ENCODE measurements around the gene ATP6V0C. TPM values are rescaled to one million over a fixed set of nuclear protein-coding genes. Genes with fewer than 3 reads are reported as not detected.

ATP6V0C gene
- polyA plus RNA-seq, 1 donor (not counting 4 experiments of a cell fraction or from before 2014, with no cell fraction given), result 11.4 TPM

- H3K27ac ChIP-seq (ENCODE audit: control insufficient read depth, insufficient read depth, low read length), result no peak overlapping the region
- H3K79me2 ChIP-seq (ENCODE audit: control insufficient read depth, insufficient read depth, low read length), result no peaks in the 10 kb centered on the region
- no peaks in the 10 kb centered on the region for H3K9me3 ChIP-seq (ENCODE audit: control insufficient read depth, low read depth, low read length)
- DNase-seq (ENCODE audit: low read depth, low spot score), result no peak
- no peaks in the 10 kb centered on the region for H3K27me3 ChIP-seq (ENCODE audit: control insufficient read depth, extremely low read depth, insufficient read depth, low read length)
- no peaks in the 10 kb centered on the region for H3K9me1 ChIP-seq (ENCODE audit: control insufficient read depth, extremely low read depth, insufficient read depth, low read length)
- H4K20me1 ChIP-seq (ENCODE audit: control insufficient read depth, extremely low read depth, insufficient read depth, low read length), result peaks cover 3% of the 10 kb centered on the region
- H3K9ac ChIP-seq (ENCODE audit: control insufficient read depth, extremely low read depth, insufficient read depth, low read length), result no peak overlapping the region
- dilution Hi-C loops (cut with MboI; ENCODE audit: extremely low pct_ligation_motif_present, low sequenced_read_pairs), result no loop called here
- no peak overlapping the region for H3K4me2 ChIP-seq (ENCODE audit: control insufficient read depth, extremely low read depth, insufficient read depth, low read depth, low read length)
- H3K4me1 ChIP-seq (ENCODE audit: control insufficient read depth, extremely low read depth, insufficient read depth, low read length), result peaks cover 3% of the 10 kb centered on the region
- no peak overlapping the region for H2AFZ ChIP-seq (ENCODE audit: control insufficient read depth, low read length)
- no peak for FAIRE-seq
- H3K36me3 ChIP-seq (ENCODE audit: control insufficient read depth in 2 of 2, extremely low read depth in 1 of 2, insufficient read depth in 2 of 2, low read length in 2 of 2), result no peaks in the 10 kb centered on the region
- no peak overlapping the region for H3K4me3 ChIP-seq (ENCODE audit: control insufficient read depth in 2 of 3, extremely low read depth in 1 of 3, insufficient read depth in 2 of 3, low read depth in 1 of 3, low read length in 3 of 3)
- no peak for TF ChIP-seq EZH2 (IDR thresholded peaks at IDR 0.05; ENCODE audit: low read length)
- no peak for TF ChIP-seq CTCF (optimal IDR thresholded peaks at IDR 0.05 in 1 of 3, IDR thresholded peaks at IDR 0.05 in 1 of 3, conservative IDR thresholded peaks at IDR 0.05 in 1 of 3; ENCODE audit: extremely low read depth in 1 of 3, insufficient read depth in 2 of 3, low read length in 3 of 3)
Observed at GRCh38 chr16:2489581-2489980, 24.2 kb upstream of the ATP6V0C start.

- no peak for TF ChIP-seq EZH2 (IDR thresholded peaks at IDR 0.05; ENCODE audit: low read length)
- TF ChIP-seq CTCF (optimal IDR thresholded peaks at IDR 0.05 in 1 of 3, IDR thresholded peaks at IDR 0.05 in 1 of 3, conservative IDR thresholded peaks at IDR 0.05 in 1 of 3; ENCODE audit: extremely low read depth in 1 of 3, insufficient read depth in 2 of 3, low read length in 3 of 3), result no peak
- Histone ChIP-seq H3K4me2 (ENCODE audit: control insufficient read depth, extremely low read depth, insufficient read depth, low read depth, low read length) (no peak overlapping the region), H3K79me2 (ENCODE audit: control insufficient read depth, insufficient read depth, low read length) (no peaks in the 10 kb centered on the region), H3K9ac (ENCODE audit: control insufficient read depth, extremely low read depth, insufficient read depth, low read length) (no peak overlapping the region), H3K36me3 (ENCODE audit: control insufficient read depth in 2 of 2, extremely low read depth in 1 of 2, insufficient read depth in 2 of 2, low read length in 2 of 2) (no peaks in the 10 kb centered on the region), H3K4me3 (ENCODE audit: control insufficient read depth in 2 of 3, extremely low read depth in 1 of 3, insufficient read depth in 2 of 3, low read depth in 1 of 3, low read length in 3 of 3) (no peak overlapping the region), H3K9me1 (ENCODE audit: control insufficient read depth, extremely low read depth, insufficient read depth, low read length) (no peaks in the 10 kb centered on the region), H3K9me3 (ENCODE audit: control insufficient read depth, low read depth, low read length) (no peaks in the 10 kb centered on the region), H4K20me1 (ENCODE audit: control insufficient read depth, extremely low read depth, insufficient read depth, low read length) (peaks cover 3% of the 10 kb centered on the region), H2AFZ (ENCODE audit: control insufficient read depth, low read length) (no peak overlapping the region), H3K4me1 (ENCODE audit: control insufficient read depth, extremely low read depth, insufficient read depth, low read length) (peaks cover 3% of the 10 kb centered on the region), H3K27ac (ENCODE audit: control insufficient read depth, insufficient read depth, low read length) (no peak overlapping the region), H3K27me3 (ENCODE audit: control insufficient read depth, extremely low read depth, insufficient read depth, low read length) (no peaks in the 10 kb centered on the region)
- FAIRE-seq (no peak), DNase-seq (ENCODE audit: low read depth, low spot score) (no peak)
- dilution Hi-C loops (cut with MboI; ENCODE audit: extremely low pct_ligation_motif_present, low sequenced_read_pairs), result no loop called here
Observed at GRCh38 chr16:2490190-2491105, 23.3 kb upstream of the ATP6V0C start.

Data from keratinocyte (primary cell).